RWPE1 (cell line): ENCODE data around the gene ARHGAP27.

Experiments
- CTCF ChIA-PET: fragments of 350-600 bp; sonication (Branson Sonifier 250); formaldehyde crosslinking; extraction: SDS; loops from one replicate; lab custom pipeline; 2021; lab: Yijun Ruan, JAX
- POLR2A ChIA-PET: fragments of 400-600 bp; formaldehyde crosslinking; extraction: SDS; loops from one replicate; lab custom pipeline; 2020; ENCODE audit warnings: antibody characterized with exemption; ENCODE audit not compliant: low non-redundant PET; lab: Yijun Ruan, JAX
- DNase-seq: peaks from one replicate; pipeline ENCODE4 v3.0.0; 2012; ENCODE audit warnings: low spot score
- H3K27ac ChIP-seq: fragments of 450-650 bp; 2 replicates; pipeline ENCODE4 v1.5.1; 2017
- CTCF ChIP-seq: fragments of 450-650 bp; conservative IDR thresholded peaks from 2 replicates; pipeline ENCODE4 v1.5.1; 2017; ENCODE audit warnings: low read depth, mild to moderate bottlenecking

Gene ARHGAP27

DNA sequence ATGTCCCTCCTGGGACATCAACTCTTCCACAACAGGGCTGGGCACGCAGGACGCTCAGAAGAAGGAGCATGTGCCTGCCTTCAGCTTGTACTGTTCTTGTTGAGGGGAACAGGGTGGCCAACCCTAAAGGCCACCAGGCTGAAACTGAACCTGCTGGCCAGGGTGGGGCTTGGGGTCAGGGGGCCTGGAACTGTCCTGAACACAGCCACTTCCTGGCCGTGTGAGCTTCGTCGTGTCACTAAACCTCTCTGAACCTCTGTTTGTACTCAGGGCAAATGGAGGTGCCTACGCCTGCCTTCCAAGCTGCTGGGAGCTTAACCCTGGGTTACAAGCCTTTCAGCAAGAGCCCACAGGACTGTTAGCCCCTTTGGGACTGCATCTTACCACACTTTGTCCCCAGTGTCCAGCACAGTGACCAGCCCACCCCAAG, 6.7 kb downstream of the ARHGAP27 start:
- ChIA-PET POLR2A (no interaction called here), CTCF (interaction anchor here (0.6 to 2.2 kb wide), 5 partner anchors 17 to 413 kb away, joined by 3 to 11 read pairs (median 3); no protein-coding TSS in a partner anchor)
- DNase-seq = no peak
- H3K27ac ChIP-seq = peak overlapping the region; percentile 86
- peak; percentile 8 for TF ChIP-seq CTCF

DNA sequence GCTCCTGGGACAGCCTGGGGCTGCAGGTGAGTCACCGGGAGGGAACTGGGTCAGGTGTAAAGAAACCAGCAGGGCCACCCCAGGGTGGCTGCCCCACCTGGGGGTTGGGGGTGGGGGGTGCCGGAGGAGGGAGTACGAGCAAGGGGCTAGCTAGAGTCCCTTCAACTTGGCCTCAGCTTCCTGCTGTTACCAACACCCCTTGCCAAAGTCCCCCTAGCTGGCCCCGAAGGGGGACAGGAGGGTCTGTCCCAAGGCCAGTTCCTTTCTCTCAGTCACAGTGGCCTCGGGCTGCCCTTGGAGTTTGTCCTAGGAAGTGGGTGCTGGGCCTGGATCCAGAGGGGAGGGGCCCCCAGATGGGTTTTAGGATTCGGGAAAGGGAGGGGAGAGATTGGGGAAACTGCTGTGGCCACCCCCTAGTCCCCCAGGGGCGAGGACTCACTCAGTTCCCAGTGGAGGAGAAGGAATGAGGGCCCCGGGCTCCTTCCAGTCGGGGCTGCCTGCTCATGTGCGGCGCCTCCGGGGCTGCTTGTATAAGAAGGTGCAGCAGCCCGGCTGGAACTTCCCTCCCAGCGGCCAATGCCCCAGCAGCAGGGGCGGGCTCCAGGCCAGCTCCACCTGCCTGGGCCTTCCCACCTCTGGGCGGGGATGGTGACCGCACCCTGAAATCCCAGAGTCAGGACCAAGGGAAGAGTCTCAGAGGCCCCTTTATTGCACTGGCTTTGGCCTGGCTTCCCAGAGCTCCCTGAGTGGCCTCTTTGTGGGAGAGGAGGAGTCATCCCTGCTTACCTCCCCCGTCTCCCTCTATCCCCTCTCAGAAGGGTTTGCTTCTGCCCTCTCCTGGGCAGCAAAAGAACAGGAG, 7.3 kb downstream of the ARHGAP27 start:
- TF ChIP-seq CTCF = peak; percentile 37; the same call in 1 of the 2 replicates
- DNase-seq = peak; percentile 89
- ChIA-PET CTCF (interaction anchor here (0.6 to 2.2 kb wide), 6 partner anchors 17 to 288 kb away, joined by 3 to 11 read pairs (median 3); no protein-coding TSS in a partner anchor), POLR2A (interaction anchor here (0.5 kb wide), 1 partner anchor 206 kb away, joined by 3 read pairs; no protein-coding TSS in a partner anchor)
- H3K27ac ChIP-seq = peak overlapping the region; percentile 86

- TF ChIP-seq CTCF = no peak
- ChIA-PET CTCF (interaction anchor here (0.6 to 2.2 kb wide), 2 partner anchors 34 to 205 kb away, joined by 3 to 11 read pairs; no protein-coding TSS in a partner anchor), POLR2A (interaction anchor here (0.5 kb wide), 1 partner anchor 205 kb away, joined by 3 read pairs; no protein-coding TSS in a partner anchor)
- no peak for DNase-seq
- H3K27ac ChIP-seq = peak overlapping the region; percentile 86
Measured at GRCh38 chr17:45424769-45425124, 7.9 kb downstream of the ARHGAP27 start.

DNA sequence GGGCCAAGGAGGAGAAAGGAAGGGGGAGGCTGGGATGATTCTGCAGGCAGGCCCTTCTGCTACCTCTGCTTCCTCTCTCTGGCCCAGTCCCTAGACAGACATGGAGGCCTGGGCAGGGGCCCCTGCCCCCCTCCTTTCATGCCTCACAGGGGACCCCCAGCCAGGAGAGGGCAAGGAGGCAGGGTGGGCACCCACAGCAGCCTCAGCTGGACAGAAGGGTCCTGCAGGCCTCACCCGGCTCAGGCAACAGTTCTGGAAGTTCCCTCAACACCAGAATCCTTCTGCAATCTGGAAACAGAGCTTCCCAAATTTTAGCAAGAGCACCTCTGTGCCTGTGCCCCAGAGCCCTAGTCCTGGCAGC, 8.7 kb downstream of the ARHGAP27 start:
- H3K27ac ChIP-seq = peak overlapping the region; percentile 86
- ChIA-PET CTCF (interaction anchor here (0.9 kb wide), 1 partner anchor 29 kb away, joined by 5 read pairs; no protein-coding TSS in a partner anchor), POLR2A (interaction anchor here (0.5 kb wide), 1 partner anchor 11 kb away, joined by 4 read pairs; no protein-coding TSS in a partner anchor)
- TF ChIP-seq CTCF = no peak
- DNase-seq = no peak

DNA sequence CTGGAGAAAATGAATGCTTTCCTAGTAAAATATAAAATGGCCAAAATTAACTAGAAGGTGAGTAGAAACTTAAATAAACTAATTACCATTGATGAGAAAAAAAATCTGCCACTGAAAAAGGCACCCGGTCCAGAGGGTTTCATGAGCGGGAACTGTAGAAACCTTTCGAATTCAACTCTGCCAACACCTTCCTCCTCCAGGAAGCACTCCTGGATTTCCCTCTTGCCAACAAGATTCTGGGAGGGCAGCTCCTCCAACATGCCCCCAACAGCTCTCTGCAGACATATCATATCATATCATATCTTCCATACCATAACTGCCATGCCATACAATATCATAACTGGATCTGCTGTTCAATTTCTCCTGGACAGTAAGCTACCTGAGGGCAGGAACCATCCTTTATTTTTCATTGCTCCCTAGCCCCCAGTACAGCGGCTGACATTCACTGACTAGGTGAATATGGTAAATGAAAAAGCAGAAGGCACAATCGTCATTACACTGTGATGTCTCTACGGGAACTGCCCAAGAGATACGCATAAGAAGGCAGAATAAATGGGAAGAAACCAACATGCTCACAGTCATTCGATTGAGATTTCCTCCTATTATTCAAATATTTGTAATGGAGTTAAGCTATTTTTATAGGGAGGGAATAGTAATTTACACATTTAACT, 9.2 kb downstream of the ARHGAP27 start:
- TF ChIP-seq CTCF = no peak
- peak overlapping the region; percentile 86 for H3K27ac ChIP-seq
- POLR2A ChIA-PET = interaction anchor here (0.5 kb wide), 1 partner anchor 10 kb away, joined by 4 read pairs; no protein-coding TSS in a partner anchor
- DNase-seq = no peak
- CTCF ChIA-PET = interaction anchor here (0.9 kb wide), 1 partner anchor 29 kb away, joined by 5 read pairs; no protein-coding TSS in a partner anchor
